Endodermal cell (in vitro differentiated cells): ENCODE results near the gene ADAMTS12. TPM values are rescaled to one million over a fixed set of nuclear protein-coding genes. Genes with fewer than 3 reads are reported as not detected.

ENCODE experiments used
- DNase-seq: peaks from one replicate; pipeline ENCODE4 v3.0.0-alpha.2; 2017
- H3K27ac ChIP-seq: 2 replicates; pipeline ENCODE4 v1.5.1; 2013; ENCODE audit warnings: mild to moderate bottlenecking, low read depth, low read length, moderate library complexity
- H3K27me3 ChIP-seq: 2 replicates; pipeline ENCODE4 v1.6.1; 2013; ENCODE audit warnings: mild to moderate bottlenecking, low read length, moderate library complexity; ENCODE audit not compliant: insufficient read depth, control insufficient read depth, poor library complexity, severe bottlenecking
- H3K36me3 ChIP-seq: 2 replicates; pipeline ENCODE4 v1.7.0; 2013; ENCODE audit warnings: mild to moderate bottlenecking, low read length, moderate library complexity; ENCODE audit not compliant: control insufficient read depth, insufficient read depth
- H3K4me1 ChIP-seq: one replicate; pipeline ENCODE4 v1.7.0; 2013; ENCODE audit warnings: low read length; ENCODE audit not compliant: control insufficient read depth, insufficient read depth
- H3K4me3 ChIP-seq: 2 replicates; pipeline ENCODE4 v1.5.1; 2013; ENCODE audit warnings: mild to moderate bottlenecking, low read length, moderate library complexity
- H3K9ac ChIP-seq: 2 replicates; pipeline ENCODE4 v1.6.1; 2013; ENCODE audit warnings: mild to moderate bottlenecking, low read length, moderate library complexity; ENCODE audit not compliant: poor library complexity, severe bottlenecking; ENCODE audit errors: extremely low read depth
- H3K9me3 ChIP-seq: 2 replicates; pipeline ENCODE4 v1.6.1; 2013; ENCODE audit warnings: mild to moderate bottlenecking, low read length, moderate library complexity; ENCODE audit not compliant: control insufficient read depth
- H3K27ac Mint-ChIP-seq: 2 replicates; pipeline ENCODE4 v1.8.0; 2020; ENCODE audit warnings: mixed read lengths
- H3K27me3 Mint-ChIP-seq: 2 replicates; pipeline ENCODE4 v1.8.0; 2021; ENCODE audit warnings: mild to moderate bottlenecking, mixed read lengths; ENCODE audit not compliant: insufficient read depth
- H3K36me3 Mint-ChIP-seq: 2 replicates; pipeline ENCODE4 v1.8.0; 2020; ENCODE audit warnings: low read depth, mixed read lengths
- H3K4me1 Mint-ChIP-seq: 2 replicates; pipeline ENCODE4 v1.8.0; 2020; ENCODE audit warnings: mixed read lengths
- H3K4me3 Mint-ChIP-seq: 2 replicates; pipeline ENCODE4 v1.8.0; 2020; ENCODE audit warnings: mild to moderate bottlenecking, moderate library complexity, mixed read lengths
- H3K9me3 Mint-ChIP-seq: 2 replicates; pipeline ENCODE4 v1.8.0; 2020; ENCODE audit warnings: mild to moderate bottlenecking, mixed read lengths
- WGBS, 2 experiments: methylation state at CpG; one replicate each; pipeline versions ENCODE4 v1.1.5 to v1.1.7; 2013; ENCODE audit warnings: missing lambda C conversion rate in 2 of 2, mixed read lengths in 1 of 2; ENCODE audit not compliant: insufficient coverage in 1 of 2, insufficient read length in 1 of 2; 5-methylcytosine and 5-hydroxymethylcytosine counted together
- total RNA-seq, 2 donors: library from RNA; stranded (reverse); fragmentation: NEBNext Ultra II Directional in 1 of 2; extraction: Animal tissue kit (Norgen Biotek cat#: 25700) in 1 of 2; gene quantifications; 2 replicates in 1 of 2; 3 replicates in 1 of 2; pipeline ENCODE4 v1.2.1, GENCODE V29; 2021
- TF ChIP-seq, protein P1 (sequence below): fragments of 200-600 bp; sonication (generic); conservative IDR thresholded peaks from 2 replicates; pipeline ENCODE4 v1.5.0; 2021; ENCODE audit warnings: antibody characterized with exemption, mild to moderate bottlenecking

Gene ADAMTS12
- total RNA-seq, 2 donors from 2014 or later, result 80.2 to 123 TPM

DNA sequence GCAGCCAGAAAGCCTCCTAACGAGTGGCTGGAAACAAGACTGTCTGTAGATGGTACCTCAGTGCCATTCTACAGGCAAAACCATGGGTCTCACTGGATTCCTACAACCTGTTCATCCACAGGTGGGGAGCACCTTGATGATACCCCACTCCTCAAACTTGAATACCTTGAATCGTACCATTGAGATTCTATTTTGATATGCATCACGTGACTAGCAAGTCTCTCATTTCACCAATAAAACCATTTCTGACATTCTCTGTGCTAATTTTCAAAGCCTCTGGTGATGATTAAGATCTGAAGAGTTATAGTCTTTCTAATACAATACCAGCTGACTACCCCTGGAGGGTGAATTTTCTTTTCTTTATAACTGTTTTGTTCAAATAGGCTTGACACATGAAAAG lies 188.9 kb downstream of the ADAMTS12 start:
- no peak overlapping the region for H3K27ac Mint-ChIP-seq

GRCh38 chr5:33701951-33702350 lies 189.8 kb downstream of the ADAMTS12 start:
- no peak for DNase-seq
- 98 to 100% methylated on average over 1 to 2 of the region's 2 CpGs for WGBS, 2 experiments
- H3K9me3 ChIP-seq, result peaks cover 12% of the 10 kb centered on the region
- no peaks in the 10 kb centered on the region for H3K27me3 Mint-ChIP-seq
- H3K4me1 Mint-ChIP-seq, result peaks cover 13% of the 10 kb centered on the region
- H3K9ac ChIP-seq, result no peak overlapping the region
- H3K36me3 ChIP-seq, result no peaks in the 10 kb centered on the region
- H3K4me3 ChIP-seq, result no peak overlapping the region
- H3K4me1 ChIP-seq, result no peaks in the 10 kb centered on the region
- H3K36me3 Mint-ChIP-seq, result peaks cover 20% of the 10 kb centered on the region
- no peak overlapping the region for H3K27ac ChIP-seq
- H3K27ac Mint-ChIP-seq, result no peak overlapping the region
- no peaks in the 10 kb centered on the region for H3K27me3 ChIP-seq
- H3K9me3 Mint-ChIP-seq, result peaks cover 11% of the 10 kb centered on the region
- TF ChIP-seq, protein P1, sequence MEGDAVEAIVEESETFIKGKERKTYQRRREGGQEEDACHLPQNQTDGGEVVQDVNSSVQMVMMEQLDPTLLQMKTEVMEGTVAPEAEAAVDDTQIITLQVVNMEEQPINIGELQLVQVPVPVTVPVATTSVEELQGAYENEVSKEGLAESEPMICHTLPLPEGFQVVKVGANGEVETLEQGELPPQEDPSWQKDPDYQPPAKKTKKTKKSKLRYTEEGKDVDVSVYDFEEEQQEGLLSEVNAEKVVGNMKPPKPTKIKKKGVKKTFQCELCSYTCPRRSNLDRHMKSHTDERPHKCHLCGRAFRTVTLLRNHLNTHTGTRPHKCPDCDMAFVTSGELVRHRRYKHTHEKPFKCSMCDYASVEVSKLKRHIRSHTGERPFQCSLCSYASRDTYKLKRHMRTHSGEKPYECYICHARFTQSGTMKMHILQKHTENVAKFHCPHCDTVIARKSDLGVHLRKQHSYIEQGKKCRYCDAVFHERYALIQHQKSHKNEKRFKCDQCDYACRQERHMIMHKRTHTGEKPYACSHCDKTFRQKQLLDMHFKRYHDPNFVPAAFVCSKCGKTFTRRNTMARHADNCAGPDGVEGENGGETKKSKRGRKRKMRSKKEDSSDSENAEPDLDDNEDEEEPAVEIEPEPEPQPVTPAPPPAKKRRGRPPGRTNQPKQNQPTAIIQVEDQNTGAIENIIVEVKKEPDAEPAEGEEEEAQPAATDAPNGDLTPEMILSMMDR, result no peak
- no peak overlapping the region for H3K4me3 Mint-ChIP-seq

More for the DNA sequence above, 188.9 kb downstream of the ADAMTS12 start:
- H3K27me3 Mint-ChIP-seq, result no peaks in the 10 kb centered on the region
- no peak overlapping the region for H3K4me3 ChIP-seq
- H3K27me3 ChIP-seq, result no peaks in the 10 kb centered on the region
- peaks cover 4% of the 10 kb centered on the region for H3K4me1 Mint-ChIP-seq
- no peak overlapping the region for H3K9ac ChIP-seq
- TF ChIP-seq, protein P1, result no peak
- H3K9me3 ChIP-seq, result peaks cover 9% of the 10 kb centered on the region
- no peaks in the 10 kb centered on the region for H3K36me3 ChIP-seq
- H3K4me3 Mint-ChIP-seq, result no peak overlapping the region
- peaks cover 16% of the 10 kb centered on the region for H3K9me3 Mint-ChIP-seq
- H3K27ac ChIP-seq, result no peak overlapping the region
- H3K4me1 ChIP-seq, result no peaks in the 10 kb centered on the region
- peaks cover 18% of the 10 kb centered on the region for H3K36me3 Mint-ChIP-seq
- 98 to 100% methylated on average over 1 to 3 of the region's 3 CpGs for WGBS, 2 experiments
- no peak for DNase-seq

DNA sequence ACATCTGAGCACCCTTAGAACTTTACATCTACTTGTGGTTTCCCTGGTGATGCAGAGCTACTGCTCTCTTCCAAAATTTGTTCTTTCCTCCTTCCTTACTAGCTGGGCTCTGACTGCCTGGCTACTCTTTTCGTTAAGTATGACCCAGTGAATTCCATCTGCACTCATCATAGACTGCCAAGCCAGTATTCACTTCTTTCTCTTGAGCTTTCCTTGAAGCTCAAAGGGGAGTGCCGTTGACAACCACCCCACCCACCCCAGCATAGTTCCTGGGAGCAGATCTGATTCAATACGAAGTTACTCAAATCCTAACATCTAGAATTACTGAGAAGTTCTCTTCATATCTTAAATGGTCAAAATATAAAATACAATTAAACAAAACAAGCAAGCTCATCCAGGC lies 190.5 kb downstream of the ADAMTS12 start:
- peaks cover 18% of the 10 kb centered on the region for H3K36me3 Mint-ChIP-seq
- TF ChIP-seq, protein P1, result no peak
- H3K4me1 Mint-ChIP-seq, result peaks cover 13% of the 10 kb centered on the region
- 94% methylated on average over 2 to 3 of the region's 3 CpGs for WGBS, 2 experiments
- Histone ChIP-seq H3K9me3 (peaks cover 12% of the 10 kb centered on the region), H3K36me3 (no peaks in the 10 kb centered on the region), H3K4me3 (no peak overlapping the region), H3K9ac (no peak overlapping the region), H3K27ac (no peak overlapping the region), H3K27me3 (no peaks in the 10 kb centered on the region), H3K4me1 (no peaks in the 10 kb centered on the region)
- no peaks in the 10 kb centered on the region for H3K27me3 Mint-ChIP-seq
- no peak overlapping the region for H3K4me3 Mint-ChIP-seq
- DNase-seq, result no peak
- no peak overlapping the region for H3K27ac Mint-ChIP-seq
- peaks cover 9% of the 10 kb centered on the region for H3K9me3 Mint-ChIP-seq
